Endodermal cell (in vitro differentiated cells): ENCODE measurements around the gene CFAP74. TPM values are rescaled to one million over a fixed set of nuclear protein-coding genes. Genes with fewer than 3 reads are reported as not detected.

Source experiments
- DNase-seq: peaks from one replicate; pipeline ENCODE4 v3.0.0-alpha.2; 2017
- H3K27ac ChIP-seq: 2 replicates; pipeline ENCODE4 v1.5.1; 2013; ENCODE audit warnings: mild to moderate bottlenecking, low read depth, low read length, moderate library complexity
- H3K27me3 ChIP-seq: 2 replicates; pipeline ENCODE4 v1.6.1; 2013; ENCODE audit warnings: mild to moderate bottlenecking, low read length, moderate library complexity; ENCODE audit not compliant: insufficient read depth, control insufficient read depth, poor library complexity, severe bottlenecking
- H3K36me3 ChIP-seq: 2 replicates; pipeline ENCODE4 v1.7.0; 2013; ENCODE audit warnings: mild to moderate bottlenecking, low read length, moderate library complexity; ENCODE audit not compliant: control insufficient read depth, insufficient read depth
- H3K4me1 ChIP-seq: one replicate; pipeline ENCODE4 v1.7.0; 2013; ENCODE audit warnings: low read length; ENCODE audit not compliant: control insufficient read depth, insufficient read depth
- H3K4me3 ChIP-seq: 2 replicates; pipeline ENCODE4 v1.5.1; 2013; ENCODE audit warnings: mild to moderate bottlenecking, low read length, moderate library complexity
- H3K9ac ChIP-seq: 2 replicates; pipeline ENCODE4 v1.6.1; 2013; ENCODE audit warnings: mild to moderate bottlenecking, low read length, moderate library complexity; ENCODE audit not compliant: poor library complexity, severe bottlenecking; ENCODE audit errors: extremely low read depth
- H3K9me3 ChIP-seq: 2 replicates; pipeline ENCODE4 v1.6.1; 2013; ENCODE audit warnings: mild to moderate bottlenecking, low read length, moderate library complexity; ENCODE audit not compliant: control insufficient read depth
- H3K27ac Mint-ChIP-seq: 2 replicates; pipeline ENCODE4 v1.8.0; 2020; ENCODE audit warnings: mixed read lengths
- H3K27me3 Mint-ChIP-seq: 2 replicates; pipeline ENCODE4 v1.8.0; 2021; ENCODE audit warnings: mild to moderate bottlenecking, mixed read lengths; ENCODE audit not compliant: insufficient read depth
- H3K36me3 Mint-ChIP-seq: 2 replicates; pipeline ENCODE4 v1.8.0; 2020; ENCODE audit warnings: low read depth, mixed read lengths
- H3K4me1 Mint-ChIP-seq: 2 replicates; pipeline ENCODE4 v1.8.0; 2020; ENCODE audit warnings: mixed read lengths
- H3K4me3 Mint-ChIP-seq: 2 replicates; pipeline ENCODE4 v1.8.0; 2020; ENCODE audit warnings: mild to moderate bottlenecking, moderate library complexity, mixed read lengths
- H3K9me3 Mint-ChIP-seq: 2 replicates; pipeline ENCODE4 v1.8.0; 2020; ENCODE audit warnings: mild to moderate bottlenecking, mixed read lengths
- WGBS, 2 experiments: methylation state at CpG; one replicate each; pipeline versions ENCODE4 v1.1.5 to v1.1.7; 2013; ENCODE audit warnings: missing lambda C conversion rate in 2 of 2, mixed read lengths in 1 of 2; ENCODE audit not compliant: insufficient coverage in 1 of 2, insufficient read length in 1 of 2; 5-methylcytosine and 5-hydroxymethylcytosine counted together
- total RNA-seq, 2 donors: library from RNA; stranded (reverse); fragmentation: NEBNext Ultra II Directional in 1 of 2; extraction: Animal tissue kit (Norgen Biotek cat#: 25700) in 1 of 2; gene quantifications; 2 replicates in 1 of 2; 3 replicates in 1 of 2; pipeline ENCODE4 v1.2.1, GENCODE V29; 2021
- TF ChIP-seq, protein P1 (sequence below): fragments of 200-600 bp; sonication (generic); conservative IDR thresholded peaks from 2 replicates; pipeline ENCODE4 v1.5.0; 2021; ENCODE audit warnings: antibody characterized with exemption, mild to moderate bottlenecking

Gene CFAP74
- total RNA-seq, 2 donors from 2014 or later, result 0.58 to 0.75 TPM

DNA sequence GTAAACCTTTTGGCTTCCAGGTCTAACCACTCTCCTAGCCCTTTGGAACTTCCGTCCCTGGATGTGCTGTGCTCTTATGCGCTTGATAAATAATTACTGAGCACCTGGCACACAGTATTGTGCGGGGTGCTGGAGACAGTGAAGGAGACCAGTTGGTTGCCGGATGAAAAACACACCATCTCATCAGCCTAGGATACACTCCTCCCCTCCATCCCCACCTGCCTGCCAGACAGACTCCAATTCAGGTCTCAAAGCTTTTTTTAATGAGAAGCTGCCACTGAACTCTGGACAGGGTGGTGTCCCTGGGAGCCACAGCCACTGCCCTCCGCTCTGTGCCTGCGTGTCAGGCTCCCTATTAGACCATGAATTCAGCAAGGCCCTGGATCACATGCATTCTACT, 121.9 kb downstream of the CFAP74 start:
- H3K9ac ChIP-seq, result no peak overlapping the region
- H3K27ac ChIP-seq, result no peak overlapping the region
- TF ChIP-seq, protein P1, sequence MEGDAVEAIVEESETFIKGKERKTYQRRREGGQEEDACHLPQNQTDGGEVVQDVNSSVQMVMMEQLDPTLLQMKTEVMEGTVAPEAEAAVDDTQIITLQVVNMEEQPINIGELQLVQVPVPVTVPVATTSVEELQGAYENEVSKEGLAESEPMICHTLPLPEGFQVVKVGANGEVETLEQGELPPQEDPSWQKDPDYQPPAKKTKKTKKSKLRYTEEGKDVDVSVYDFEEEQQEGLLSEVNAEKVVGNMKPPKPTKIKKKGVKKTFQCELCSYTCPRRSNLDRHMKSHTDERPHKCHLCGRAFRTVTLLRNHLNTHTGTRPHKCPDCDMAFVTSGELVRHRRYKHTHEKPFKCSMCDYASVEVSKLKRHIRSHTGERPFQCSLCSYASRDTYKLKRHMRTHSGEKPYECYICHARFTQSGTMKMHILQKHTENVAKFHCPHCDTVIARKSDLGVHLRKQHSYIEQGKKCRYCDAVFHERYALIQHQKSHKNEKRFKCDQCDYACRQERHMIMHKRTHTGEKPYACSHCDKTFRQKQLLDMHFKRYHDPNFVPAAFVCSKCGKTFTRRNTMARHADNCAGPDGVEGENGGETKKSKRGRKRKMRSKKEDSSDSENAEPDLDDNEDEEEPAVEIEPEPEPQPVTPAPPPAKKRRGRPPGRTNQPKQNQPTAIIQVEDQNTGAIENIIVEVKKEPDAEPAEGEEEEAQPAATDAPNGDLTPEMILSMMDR, result no peak
- peaks cover 3% of the 10 kb centered on the region for H3K4me1 ChIP-seq
- Mint-ChIP-seq H3K27ac (peak overlapping the region; percentile 37), H3K4me1 (peaks cover 37% of the 10 kb centered on the region), H3K9me3 (no peaks in the 10 kb centered on the region), H3K4me3 (peak overlapping the region; percentile 2), H3K27me3 (no peaks in the 10 kb centered on the region), H3K36me3 (peaks cover 26% of the 10 kb centered on the region)
- no peaks in the 10 kb centered on the region for H3K9me3 ChIP-seq
- DNase-seq, result no peak
- H3K36me3 ChIP-seq, result peaks cover 35% of the 10 kb centered on the region
- H3K27me3 ChIP-seq, result no peaks in the 10 kb centered on the region
- no peak overlapping the region for H3K4me3 ChIP-seq
- WGBS, 2 experiments, result 92 to 97% methylated on average over 6 of the region's 6 CpGs

DNA sequence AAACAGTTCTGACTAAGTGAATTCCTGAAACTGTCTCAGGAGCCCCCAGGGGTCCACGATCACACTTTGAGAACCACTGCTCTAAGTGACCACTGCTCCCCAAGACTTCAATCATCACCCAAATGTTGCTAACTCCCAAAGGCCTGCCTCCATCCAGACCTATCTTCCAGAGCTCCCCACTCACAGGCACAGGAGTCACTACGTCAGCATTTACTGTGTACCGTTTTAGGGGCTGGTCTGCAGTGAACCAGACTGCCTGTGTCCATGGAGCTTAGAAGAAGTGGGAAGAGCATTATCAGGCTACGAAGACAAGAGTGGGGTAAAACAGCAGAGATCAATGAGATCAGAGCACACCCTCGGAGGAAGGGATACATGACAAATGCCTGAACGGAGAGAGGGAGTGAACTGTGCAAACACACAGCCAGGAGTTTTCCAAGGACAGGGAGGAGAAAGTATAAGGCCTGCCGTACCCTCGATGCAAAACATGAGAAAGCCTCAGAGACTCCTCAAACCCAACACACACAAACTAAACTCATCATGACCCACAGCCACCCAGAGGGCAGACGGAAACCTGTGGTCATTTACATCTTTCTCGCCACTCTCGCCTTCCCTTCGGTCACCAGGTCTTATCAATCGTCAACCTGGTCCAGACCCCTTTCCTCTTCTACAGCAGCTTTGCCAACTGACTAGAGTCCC, 122.8 kb downstream of the CFAP74 start:
- no peaks in the 10 kb centered on the region for H3K27me3 ChIP-seq
- H3K4me1 Mint-ChIP-seq, result peaks cover 37% of the 10 kb centered on the region
- H3K27me3 Mint-ChIP-seq, result no peaks in the 10 kb centered on the region
- peaks cover 5% of the 10 kb centered on the region for H3K9me3 ChIP-seq
- no peak for DNase-seq
- H3K4me3 ChIP-seq, result no peak overlapping the region
- TF ChIP-seq, protein P1, result no peak
- peak overlapping the region; percentile 2 for H3K4me3 Mint-ChIP-seq
- 85 to 94% methylated on average over 11 to 13 of the region's 13 CpGs for WGBS, 2 experiments
- H3K27ac ChIP-seq, result no peak overlapping the region
- H3K9ac ChIP-seq, result no peak overlapping the region
- peaks cover 44% of the 10 kb centered on the region for H3K36me3 ChIP-seq
- H3K9me3 Mint-ChIP-seq, result peaks cover 2% of the 10 kb centered on the region
- H3K36me3 Mint-ChIP-seq, result peaks cover 30% of the 10 kb centered on the region
- peaks cover 3% of the 10 kb centered on the region for H3K4me1 ChIP-seq
- peak overlapping the region; percentile 75 for H3K27ac Mint-ChIP-seq

DNA sequence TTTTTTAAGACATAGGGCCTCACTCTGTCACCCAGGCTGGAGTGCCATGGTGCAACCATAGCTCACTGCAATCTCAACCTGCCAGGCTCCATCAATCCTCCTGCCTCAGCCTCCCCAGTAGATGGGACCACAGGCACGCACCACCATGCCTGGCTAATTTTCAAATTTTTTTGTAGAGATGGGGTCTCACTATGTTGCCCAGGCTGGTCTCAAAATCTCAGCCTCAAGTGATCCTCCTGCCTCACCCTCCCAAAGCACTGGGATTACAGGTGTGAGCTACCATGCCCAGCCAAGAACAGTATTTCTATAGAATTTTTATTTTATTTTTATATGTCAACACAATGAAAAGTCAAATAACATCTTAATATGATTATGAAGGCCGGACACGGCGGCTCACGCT, 123.6 kb downstream of the CFAP74 start:
- H3K27ac ChIP-seq, result no peak overlapping the region
- Mint-ChIP-seq H3K4me1 (peaks cover 37% of the 10 kb centered on the region), H3K9me3 (peaks cover 10% of the 10 kb centered on the region), H3K27me3 (no peaks in the 10 kb centered on the region), H3K4me3 (no peak overlapping the region), H3K36me3 (peaks cover 38% of the 10 kb centered on the region), H3K27ac (no peak overlapping the region)
- DNase-seq, result no peak
- no peak overlapping the region for H3K9ac ChIP-seq
- TF ChIP-seq, protein P1, result no peak
- WGBS, 2 experiments, result 95% methylated on average over 4 to 5 of the region's 5 CpGs
- H3K9me3 ChIP-seq, result peaks cover 13% of the 10 kb centered on the region
- peaks cover 3% of the 10 kb centered on the region for H3K4me1 ChIP-seq
- no peaks in the 10 kb centered on the region for H3K27me3 ChIP-seq
- no peak overlapping the region for H3K4me3 ChIP-seq
- peaks cover 52% of the 10 kb centered on the region for H3K36me3 ChIP-seq
